ENCODE measurements around the gene WSCD2. TPM values are rescaled to one million over a fixed set of nuclear protein-coding genes. Genes with fewer than 3 reads are reported as not detected.

WSCD2 gene
- total RNA-seq, result 1 to 10 TPM in 1 of 4 donors, under 1 TPM in 2, not detected in 1; under 0.01 to 1.5 (median 0.49) TPM

- TF ChIP-seq CTCF (IDR thresholded peaks at IDR 0.05; ENCODE audit: low read depth), result no peak
Observed at GRCh38 chr12:108129017-108129812, at the start of gene WSCD2. Gene WSCD2, plus strand, starts transcription at chr12:108129288. Its CDS starts 66,545 bp downstream, at chr12:108195833.

- TF ChIP-seq CTCF (IDR thresholded peaks at IDR 0.05; ENCODE audit: low read depth), result no peak
Observed at GRCh38 chr12:108079721-108080120, 49.4 kb upstream of the WSCD2 start.

GRCh38 chr12:108080363-108080762 is 48.7 kb upstream of the WSCD2 start:
- no peak for TF ChIP-seq CTCF (IDR thresholded peaks at IDR 0.05; ENCODE audit: low read depth)

GRCh38 chr12:108082485-108082884 is 46.6 kb upstream of the WSCD2 start:
- TF ChIP-seq CTCF (IDR thresholded peaks at IDR 0.05; ENCODE audit: low read depth), result no peak

- TF ChIP-seq CTCF (IDR thresholded peaks at IDR 0.05; ENCODE audit: low read depth), result no peak
Observed at GRCh38 chr12:108087900-108088299, 41.2 kb upstream of the WSCD2 start.

- TF ChIP-seq CTCF (IDR thresholded peaks at IDR 0.05; ENCODE audit: low read depth), result no peak
Observed at GRCh38 chr12:108090107-108090899, 38.8 kb upstream of the WSCD2 start.
